Measurements from ENCODE around the gene FUT3. TPM values are rescaled to one million over a fixed set of nuclear protein-coding genes. Genes with fewer than 3 reads are reported as not detected.
A peak's percentile ranks its signal among the peaks of the same experiment; 100 is the strongest.

FUT3 gene
- total RNA-seq, 1 experiment from 2014 or later, result not detected

DNA sequence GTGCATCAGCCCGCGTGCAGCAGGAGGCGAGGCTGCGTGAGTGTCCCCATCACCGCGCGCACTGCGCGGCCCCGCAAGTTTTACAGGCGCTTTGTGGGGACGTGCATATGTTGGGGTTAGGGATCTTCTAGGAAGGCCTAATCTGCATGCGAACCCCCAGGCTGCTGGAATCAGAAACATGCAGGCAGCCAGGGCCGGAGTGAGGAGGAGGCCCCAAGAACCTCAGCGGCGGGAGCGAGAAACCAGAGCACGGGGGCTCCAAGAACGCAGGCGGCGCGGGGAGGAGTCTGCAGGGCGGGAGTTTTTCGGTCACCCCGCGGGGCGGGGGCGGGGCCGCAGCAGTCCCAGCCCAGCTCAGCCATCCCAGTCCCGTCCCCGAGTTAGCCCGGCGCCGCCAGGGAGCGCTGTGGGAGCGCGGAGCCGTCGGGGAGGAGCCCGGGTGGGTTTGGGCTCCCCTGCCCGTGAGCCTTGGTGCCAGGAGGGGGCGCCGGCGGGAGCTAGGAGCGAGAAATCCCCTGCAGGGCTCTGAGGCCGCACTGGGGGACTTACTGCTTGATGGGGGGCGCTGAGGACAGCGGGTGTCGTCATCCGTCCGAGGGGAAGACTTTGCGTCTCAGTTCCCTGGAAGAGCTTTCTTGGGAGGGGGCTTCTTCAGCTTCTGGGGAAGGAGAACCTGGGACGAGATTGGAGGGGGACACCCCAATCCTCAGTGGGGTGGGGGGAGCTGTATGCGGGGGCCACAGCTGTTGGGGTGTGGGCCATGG is 47.3 kb downstream of the FUT3 start:
- Histone ChIP-seq H2AK5ac (ENCODE audit: insufficient read length, low read length) (no peak overlapping the region), H3K79me1 (ENCODE audit: insufficient read depth, low read depth, low read length, poor library complexity, severe bottlenecking) (no peaks in the 10 kb centered on the region), H3K18ac (ENCODE audit: insufficient read length, low read depth, low read length) (peak overlapping the region; percentile 47), H2BK12ac (ENCODE audit: insufficient read length, low read depth, low read length) (no peak overlapping the region), H4K20me1 (ENCODE audit: control insufficient read depth, insufficient read depth, insufficient read length) (no peaks in the 10 kb centered on the region), H3K23me2 (ENCODE audit: insufficient read length, low read depth, low read length, poor library complexity, severe bottlenecking) (peaks cover 6% of the 10 kb centered on the region), H3K79me2 (ENCODE audit: insufficient read depth, low read length) (no peaks in the 10 kb centered on the region), H3K27ac (ENCODE audit: insufficient read length, low read depth, low read length) (no peak overlapping the region), H4K5ac (ENCODE audit: insufficient read length, low read depth, low read length) (no peak overlapping the region), H2BK15ac (ENCODE audit: low read depth, low read length) (no peak overlapping the region), H2BK20ac (ENCODE audit: low read depth, low read length, poor library complexity, severe bottlenecking) (no peak overlapping the region), H3K4me1 (ENCODE audit: insufficient read depth, low read length) (no peaks in the 10 kb centered on the region), H3K14ac (ENCODE audit: insufficient read depth, low read length) (no peak overlapping the region), H3K4ac (ENCODE audit: low read depth, low read length) (no peak overlapping the region), H3K4me2 (ENCODE audit: insufficient read depth, insufficient read length, low read length) (peak overlapping the region; percentile 31), H4K91ac (ENCODE audit: insufficient read length, low read depth, low read length) (no peak overlapping the region), H3K56ac (ENCODE audit: insufficient read length, low read depth, low read length) (no peak overlapping the region), H2BK5ac (ENCODE audit: insufficient read length, low read length) (no peak overlapping the region), H3K9ac (ENCODE audit: extremely low read depth, insufficient read length, low read length) (no peak overlapping the region), H3T11ph (ENCODE audit: low read length) (no peak overlapping the region), H3K27me3 (ENCODE audit: insufficient read depth, low read length) (no peaks in the 10 kb centered on the region; the same call in 1 of the 2 replicates), H2BK120ac (ENCODE audit: low read depth, low read length, poor library complexity, severe bottlenecking) (no peak overlapping the region), H3K23ac (ENCODE audit: insufficient read length, low read depth, low read length) (no peak overlapping the region), H4K8ac (replicated peaks; ENCODE audit: insufficient read length, low read depth, low read length) (no peak overlapping the region), H2AFZ (ENCODE audit: low read length) (no peak overlapping the region), H3K9me3 (ENCODE audit: control insufficient read depth, low read depth, low read length) (no peaks in the 10 kb centered on the region)
- Mint-ChIP-seq H3K27me3 (ENCODE audit: low read depth) (peaks cover 50% of the 10 kb centered on the region), H3K9me3 (peaks cover 0 to 4% of the 10 kb centered on the region in 2 experiments; a peak in 3 of 5 replicates), H3K36me3 (ENCODE audit: insufficient read depth in 1 of 3, low read depth in 3 of 3) (peaks cover 0 to 4% (median 0%) of the 10 kb centered on the region in 3 experiments; a peak in 2 of 7 replicates), H3K4me1 (peaks cover 16 to 30% of the 10 kb centered on the region in 2 experiments), H3K4me3 (peak overlapping the region; percentile 62 to 81), H3K27ac (peak overlapping the region in 1 of 3 experiments; percentile 89; a peak in 2 of 7 replicates)
- WGBS (ENCODE audit: extremely low coverage, insufficient read length, low lambda C conversion rate), result no CpG with 5 or more reads among the region's 54 CpGs
- peak; percentile 99 for TF ChIP-seq CTCF (conservative IDR thresholded peaks at IDR 0.05)
- peak; percentile 97 for DNase-seq

Measured in H9 (cell line).